Cardiac fibroblast (primary cell): Measurements from ENCODE around the gene ADGRL3.
"Not testable (repeated sequence)": the region's sequence is repeated elsewhere in the genome, so short reads cannot be mapped to it uniquely, and the experiment has no call there.

ENCODE experiments used
- DNase-seq, 2 donors: peaks; one replicate each; pipeline versions ENCODE4 v3.0.0 to v3.0.0-alpha.2; 2010; ENCODE audit warnings: low read depth in 2 of 2
- H3K4me3 ChIP-seq, 2 donors: replicated peaks in 1 of 2; 1 replicate in 1 of 2; 2 replicates in 1 of 2; pipeline ENCODE4 v1.5.1; 2011; ENCODE audit warnings: low read depth in 2 of 2, low read length in 2 of 2, mild to moderate bottlenecking in 2 of 2, moderate library complexity in 1 of 2
- TF ChIP-seq, protein P1 (sequence below): IDR thresholded peaks from one replicate; pipeline ENCODE4 v1.5.1; 2011; ENCODE audit warnings: low read depth, mild to moderate bottlenecking, low read length, inconsistent platforms

ADGRL3 gene

DNA sequence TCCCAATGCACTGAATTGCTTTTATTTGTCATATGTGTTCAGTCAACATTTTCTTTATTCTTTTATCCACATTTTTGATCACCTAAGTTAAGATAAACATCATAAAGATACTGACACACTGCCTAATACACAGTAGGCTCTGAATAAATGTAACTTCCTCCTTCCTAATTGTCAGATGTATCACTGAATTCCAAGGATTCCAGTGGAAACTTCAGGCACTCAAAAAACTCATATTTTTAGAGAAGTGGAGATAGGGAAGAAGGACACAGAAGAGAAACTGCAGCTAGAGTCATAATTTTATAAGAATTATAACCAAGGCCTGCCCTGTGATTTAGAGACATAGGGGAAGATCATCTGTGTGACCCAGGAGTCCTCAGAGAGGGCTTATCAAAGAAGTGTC, 753.3 kb downstream of the ADGRL3 start:
- TF ChIP-seq, protein P1, sequence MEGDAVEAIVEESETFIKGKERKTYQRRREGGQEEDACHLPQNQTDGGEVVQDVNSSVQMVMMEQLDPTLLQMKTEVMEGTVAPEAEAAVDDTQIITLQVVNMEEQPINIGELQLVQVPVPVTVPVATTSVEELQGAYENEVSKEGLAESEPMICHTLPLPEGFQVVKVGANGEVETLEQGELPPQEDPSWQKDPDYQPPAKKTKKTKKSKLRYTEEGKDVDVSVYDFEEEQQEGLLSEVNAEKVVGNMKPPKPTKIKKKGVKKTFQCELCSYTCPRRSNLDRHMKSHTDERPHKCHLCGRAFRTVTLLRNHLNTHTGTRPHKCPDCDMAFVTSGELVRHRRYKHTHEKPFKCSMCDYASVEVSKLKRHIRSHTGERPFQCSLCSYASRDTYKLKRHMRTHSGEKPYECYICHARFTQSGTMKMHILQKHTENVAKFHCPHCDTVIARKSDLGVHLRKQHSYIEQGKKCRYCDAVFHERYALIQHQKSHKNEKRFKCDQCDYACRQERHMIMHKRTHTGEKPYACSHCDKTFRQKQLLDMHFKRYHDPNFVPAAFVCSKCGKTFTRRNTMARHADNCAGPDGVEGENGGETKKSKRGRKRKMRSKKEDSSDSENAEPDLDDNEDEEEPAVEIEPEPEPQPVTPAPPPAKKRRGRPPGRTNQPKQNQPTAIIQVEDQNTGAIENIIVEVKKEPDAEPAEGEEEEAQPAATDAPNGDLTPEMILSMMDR, result no peak
- H3K4me3 ChIP-seq, result no peak overlapping the region
- no peak for DNase-seq

DNA sequence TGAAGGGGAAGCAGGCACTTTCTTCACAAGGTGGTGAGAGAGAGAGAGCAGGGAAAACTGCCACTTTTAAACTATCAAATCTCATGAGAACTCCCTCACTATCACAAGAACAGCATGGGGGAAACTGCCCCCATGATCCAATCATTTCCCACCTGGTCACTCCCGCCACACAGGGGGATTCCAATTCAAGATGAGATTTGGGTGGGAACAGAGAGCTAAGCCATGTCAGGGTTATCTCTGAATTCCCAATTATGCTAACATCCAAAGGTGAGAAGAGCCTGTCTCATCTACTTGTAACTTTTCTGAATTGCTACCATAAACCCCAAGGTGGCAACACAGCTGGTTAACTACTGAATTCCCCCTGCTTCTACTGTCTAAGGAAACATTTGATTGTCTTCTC, 758.5 kb downstream of the ADGRL3 start:
- TF ChIP-seq, protein P1, result no peak
- DNase-seq, result no peak

DNA sequence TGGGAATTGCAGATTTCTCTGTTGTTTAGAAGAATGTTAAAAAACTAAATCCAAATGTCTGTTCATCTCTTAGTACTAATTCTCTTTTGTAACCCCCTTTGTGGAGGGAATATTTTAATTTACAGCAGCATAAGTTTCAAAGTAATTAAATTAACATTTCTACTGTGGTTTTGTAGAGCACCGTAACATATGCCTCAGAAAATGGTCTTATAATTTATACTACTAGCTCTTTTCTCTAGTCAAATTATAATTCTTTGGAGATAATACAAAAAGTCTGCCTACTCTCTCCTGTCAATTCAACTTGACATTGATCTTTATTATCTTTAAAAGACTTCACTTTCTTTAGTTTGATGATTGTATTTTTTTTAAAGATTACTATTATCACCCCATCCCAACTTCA, 759.0 kb downstream of the ADGRL3 start:
- TF ChIP-seq, protein P1, result no peak
- DNase-seq, result no peak

More for the DNA sequence above, 758.5 kb downstream of the ADGRL3 start:
- H3K4me3 ChIP-seq, result no peak overlapping the region

DNA sequence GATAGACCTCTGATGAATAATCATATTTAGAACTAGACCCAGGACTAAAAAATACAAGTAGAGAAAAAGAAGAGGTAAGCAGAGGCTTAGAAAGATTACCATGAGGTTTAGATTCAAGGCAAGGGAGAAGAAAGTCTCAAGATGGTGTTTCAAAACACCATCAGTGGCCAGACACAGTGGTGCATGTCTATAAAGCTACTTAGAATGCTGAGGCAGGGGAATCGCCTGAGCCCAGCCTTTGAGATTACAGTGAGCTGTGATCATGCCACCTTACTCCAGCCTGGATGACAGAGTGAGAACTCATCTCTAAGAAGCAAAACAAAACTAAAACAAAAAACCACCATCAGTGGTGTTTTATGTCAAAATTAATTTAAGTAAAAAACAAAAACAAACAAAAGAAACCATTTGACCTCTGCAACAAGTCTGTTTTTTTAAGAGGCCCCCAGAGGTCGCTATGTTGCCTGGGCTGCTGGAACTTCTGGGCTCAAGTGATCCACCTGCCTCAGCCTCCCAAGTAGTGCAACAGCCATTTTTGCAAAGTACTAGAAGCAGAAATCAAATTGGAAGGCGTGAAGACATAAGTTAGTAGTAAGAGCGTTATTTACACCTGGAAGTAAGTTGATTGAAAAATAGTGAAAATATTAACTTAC, 784.3 kb downstream of the ADGRL3 start:
- TF ChIP-seq, protein P1, result no peak
- DNase-seq, result no peak
- H3K4me3 ChIP-seq, result no peak overlapping the region

More for the DNA sequence above, 759.0 kb downstream of the ADGRL3 start:
- H3K4me3 ChIP-seq, result no peak overlapping the region

DNA sequence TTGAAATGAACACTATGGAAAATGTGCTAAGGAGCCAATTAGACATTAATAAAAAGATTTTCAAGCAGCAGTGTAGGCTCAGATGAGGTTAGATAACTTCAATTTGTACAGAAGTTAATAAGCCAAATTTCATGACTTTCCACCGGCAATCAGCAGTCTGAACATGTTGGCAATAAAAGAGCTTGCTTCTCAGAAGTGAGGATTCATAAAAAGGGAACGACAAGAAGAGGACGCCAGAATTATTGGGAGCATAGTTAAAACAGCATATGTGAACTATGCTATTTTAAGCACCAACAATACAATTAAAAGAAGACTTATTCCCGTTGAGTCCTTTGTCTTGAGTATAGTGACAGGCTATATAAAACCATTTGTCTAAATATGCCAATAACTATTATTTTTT, 785.3 kb downstream of the ADGRL3 start:
- no peak for DNase-seq
- TF ChIP-seq, protein P1, result no peak
- no peak overlapping the region for H3K4me3 ChIP-seq

DNA sequence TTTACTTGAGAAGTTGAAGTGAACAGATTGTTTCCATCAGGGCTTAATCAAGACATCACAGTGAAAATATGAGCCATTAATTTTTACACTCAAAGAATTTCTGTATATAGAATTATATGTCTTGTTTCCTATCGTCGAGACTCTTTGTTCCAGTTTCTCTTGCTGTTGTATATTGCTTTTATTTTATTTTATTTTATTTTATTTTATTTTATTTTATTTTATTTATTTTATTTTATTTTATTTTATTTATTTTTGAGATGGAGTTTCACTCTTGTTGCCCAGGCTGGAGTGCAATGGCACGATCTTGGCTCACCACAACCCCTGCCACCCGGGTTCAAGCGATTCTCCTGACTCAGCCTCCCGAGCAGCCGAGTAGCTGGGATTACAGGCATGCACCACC, 786.8 kb downstream of the ADGRL3 start:
- not testable (repeated sequence) for DNase-seq, H3K4me3 ChIP-seq

DNA sequence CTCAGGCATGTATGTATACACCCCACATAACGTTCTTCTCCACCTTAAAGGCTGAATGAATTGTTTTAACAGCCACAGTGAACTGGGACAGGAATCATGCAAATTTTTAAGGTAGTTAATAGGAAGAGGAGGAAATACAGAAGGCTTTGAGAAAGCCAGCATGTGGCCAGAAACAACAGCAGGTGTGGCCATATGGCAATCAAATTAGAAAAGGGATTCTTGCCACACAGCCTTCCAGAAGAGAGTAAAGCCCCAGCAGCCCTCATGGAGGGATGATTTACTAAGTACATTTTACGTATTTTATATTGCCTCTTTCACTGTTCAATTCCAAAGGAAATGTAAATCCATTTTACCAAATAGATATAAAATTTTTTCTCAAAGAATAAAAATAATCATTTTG, 792.2 kb downstream of the ADGRL3 start:
- TF ChIP-seq, protein P1, result no peak
- no peak for DNase-seq
- no peak overlapping the region for H3K4me3 ChIP-seq
